Measurements from ENCODE around the gene CD8A. TPM values are rescaled to one million over a fixed set of nuclear protein-coding genes. Genes with fewer than 3 reads are reported as not detected.
"Not testable (repeated sequence)": the region's sequence is repeated elsewhere in the genome, so short reads cannot be mapped to it uniquely, and the experiment has no call there.

The CD8A gene
- total RNA-seq, 4 donors from 2014 or later = 0.49 to 1.9 (median 0.87) TPM

DNA sequence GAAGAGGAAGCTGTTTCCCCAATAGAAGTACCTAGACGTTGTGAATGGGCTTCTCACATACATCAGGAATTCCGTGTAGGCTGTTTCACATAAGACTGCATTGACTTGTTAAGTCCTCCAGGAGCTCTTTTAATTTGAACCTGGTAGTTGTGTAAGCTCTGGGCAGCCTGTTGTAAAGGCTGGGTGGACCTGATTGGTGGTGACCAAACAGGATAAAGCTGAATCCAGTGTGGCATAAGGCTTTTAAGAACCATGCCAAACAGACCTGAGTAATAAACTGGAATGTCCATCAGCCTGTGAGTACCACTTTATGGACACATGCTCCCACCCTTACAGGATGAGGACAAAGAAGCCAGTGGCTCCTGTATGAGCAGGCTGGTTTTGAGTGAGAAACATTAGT lies 46.6 kb downstream of the CD8A start:
- intact Hi-C loops (cut with DNase I; ENCODE audit: low total_unique reads) = no loop called here
- TF ChIP-seq, protein P1, sequence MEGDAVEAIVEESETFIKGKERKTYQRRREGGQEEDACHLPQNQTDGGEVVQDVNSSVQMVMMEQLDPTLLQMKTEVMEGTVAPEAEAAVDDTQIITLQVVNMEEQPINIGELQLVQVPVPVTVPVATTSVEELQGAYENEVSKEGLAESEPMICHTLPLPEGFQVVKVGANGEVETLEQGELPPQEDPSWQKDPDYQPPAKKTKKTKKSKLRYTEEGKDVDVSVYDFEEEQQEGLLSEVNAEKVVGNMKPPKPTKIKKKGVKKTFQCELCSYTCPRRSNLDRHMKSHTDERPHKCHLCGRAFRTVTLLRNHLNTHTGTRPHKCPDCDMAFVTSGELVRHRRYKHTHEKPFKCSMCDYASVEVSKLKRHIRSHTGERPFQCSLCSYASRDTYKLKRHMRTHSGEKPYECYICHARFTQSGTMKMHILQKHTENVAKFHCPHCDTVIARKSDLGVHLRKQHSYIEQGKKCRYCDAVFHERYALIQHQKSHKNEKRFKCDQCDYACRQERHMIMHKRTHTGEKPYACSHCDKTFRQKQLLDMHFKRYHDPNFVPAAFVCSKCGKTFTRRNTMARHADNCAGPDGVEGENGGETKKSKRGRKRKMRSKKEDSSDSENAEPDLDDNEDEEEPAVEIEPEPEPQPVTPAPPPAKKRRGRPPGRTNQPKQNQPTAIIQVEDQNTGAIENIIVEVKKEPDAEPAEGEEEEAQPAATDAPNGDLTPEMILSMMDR (IDR thresholded peaks at IDR 0.05) = no peak
- TF ChIP-seq POLR2A (IDR thresholded peaks at IDR 0.05) = no peak
- H3K4me3 ChIP-seq (ENCODE audit: low read depth, poor library complexity, severe bottlenecking) = no peak overlapping the region
- no peak for DNase-seq (ENCODE audit: low spot score in 2 of 2)
- WGBS, 2 donors = 76 to 87% methylated on average over 2 of the region's 2 CpGs

DNA sequence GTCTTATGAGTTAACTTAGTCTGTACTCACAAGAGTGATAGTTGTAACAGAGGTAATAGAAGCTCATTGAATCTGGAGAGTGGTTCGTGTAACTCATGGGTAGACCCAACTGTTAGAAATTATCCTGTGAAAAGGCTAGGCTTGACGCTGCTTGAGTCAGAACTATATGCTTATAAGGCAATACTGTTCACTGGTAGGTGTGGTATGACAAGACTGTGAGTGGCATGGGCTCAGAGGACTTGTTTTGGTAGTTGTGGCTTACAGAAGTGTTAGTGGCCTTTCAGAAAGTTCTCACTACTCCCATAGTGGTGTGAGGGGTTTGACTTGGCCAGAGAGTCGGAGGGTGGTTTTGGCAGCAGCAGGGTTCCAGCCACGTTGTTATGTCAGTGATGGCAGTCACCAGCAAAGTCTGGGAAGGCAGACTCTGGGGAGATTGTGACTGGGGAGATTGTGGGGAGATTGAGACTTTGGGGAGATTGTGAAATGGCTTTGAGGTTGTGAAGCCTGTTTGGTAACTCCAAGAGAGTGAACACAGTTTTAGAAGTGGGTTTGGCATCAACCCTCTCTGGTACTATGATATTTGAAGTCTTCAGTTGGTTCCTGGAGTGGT lies 48.7 kb downstream of the CD8A start:
- H3K4me3 ChIP-seq (ENCODE audit: low read depth, poor library complexity, severe bottlenecking); DNase-seq (ENCODE audit: low spot score in 2 of 2); intact Hi-C loops (cut with DNase I; ENCODE audit: low total_unique reads): not testable (repeated sequence)
- WGBS, 2 donors = 100% methylated on average over 1 of the region's 4 CpGs; no CpG with 5 or more reads in 1 of the 2 donors

DNA sequence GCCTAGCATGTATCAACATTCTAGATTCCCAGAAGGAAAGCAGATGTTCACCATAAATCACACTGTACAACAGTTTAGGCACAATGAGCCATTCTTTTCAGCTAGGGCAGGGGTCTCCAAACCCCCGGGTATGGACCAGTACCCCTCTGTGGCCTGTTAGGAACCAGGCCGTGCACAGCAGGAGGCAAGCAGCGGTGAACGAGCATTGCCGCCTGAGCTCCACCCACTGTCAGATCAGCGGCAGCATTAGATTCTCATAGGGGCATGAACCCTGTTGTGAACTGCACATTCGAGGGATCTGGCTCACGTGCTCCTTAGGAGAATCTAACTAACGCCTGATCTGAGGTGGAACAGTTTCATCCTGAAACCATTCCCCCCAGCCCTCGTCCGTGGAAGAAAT lies 50.8 kb downstream of the CD8A start:
- H3K4me3 ChIP-seq (ENCODE audit: low read depth, poor library complexity, severe bottlenecking); intact Hi-C loops (cut with DNase I; ENCODE audit: low total_unique reads); DNase-seq (ENCODE audit: low spot score in 2 of 2): not testable (repeated sequence)
- WGBS, 2 donors = no CpG with 5 or more reads among the region's 11 CpGs

GRCh38 chr2:86739485-86739884 lies 51.2 kb downstream of the CD8A start:
- H3K4me3 ChIP-seq (ENCODE audit: low read depth, poor library complexity, severe bottlenecking); DNase-seq (ENCODE audit: low spot score in 2 of 2); intact Hi-C loops (cut with DNase I; ENCODE audit: low total_unique reads): not testable (repeated sequence)

DNA sequence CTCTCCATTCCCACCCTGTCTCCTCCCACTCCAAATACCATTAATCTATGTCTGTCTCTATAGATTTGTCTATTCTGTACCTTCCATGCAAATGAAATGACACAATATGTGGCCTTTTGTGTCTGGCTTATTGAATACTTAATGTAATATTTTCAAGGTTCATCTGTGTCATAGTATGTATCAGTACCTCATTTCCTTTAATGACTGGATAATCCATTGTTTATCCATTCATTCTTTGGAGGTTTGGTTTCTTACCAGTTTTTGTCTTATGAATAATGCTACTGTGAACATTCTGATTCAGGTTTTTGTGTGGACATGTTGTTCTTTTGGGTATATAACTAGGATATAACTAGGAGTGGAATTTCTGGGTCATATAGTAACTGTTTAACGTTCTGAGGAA lies 55.8 kb downstream of the CD8A start:
- intact Hi-C loops (cut with DNase I; ENCODE audit: low total_unique reads); DNase-seq (ENCODE audit: low spot score in 2 of 2); H3K4me3 ChIP-seq (ENCODE audit: low read depth, poor library complexity, severe bottlenecking): not testable (repeated sequence)
- WGBS, 2 donors = no CpG with 5 or more reads among the region's 1 CpG

Other genes with a start within 250 kb of the CD8A start
- gene CHMP3, start 227.5 kb downstream of the CD8A start, total RNA-seq = 100 to 1,000 TPM in 2 of 4 donors, 10 to 100 TPM in 2; 88.2 to 110 (median 97.7) TPM
- gene RNF103, start 167.0 kb downstream of the CD8A start, total RNA-seq = 10 to 100 TPM; 31.3 to 46.6 (median 34.5) TPM
- gene RMND5A, start 70.6 kb downstream of the CD8A start, total RNA-seq = 10 to 100 TPM; 72.5 to 92.4 (median 85.8) TPM
- gene CD8B, start 71.0 kb upstream of the CD8A start, total RNA-seq = 1 to 10 TPM in 2 of 4 donors, under 1 TPM in 1, not detected in 1; 0.76 to 2.4 (median 1.2) TPM
- gene RGPD1, start 151.2 kb upstream of the CD8A start, total RNA-seq = 1 to 10 TPM in 1 of 4 donors, under 1 TPM in 2, not detected in 1; 0.19 to 1.1 (median 0.30) TPM
- 1 to 10 TPM in 2 of 4 donors, under 1 TPM in 2; 0.46 to 9.4 (median 1.3) TPM for gene PLGLB1, start 230.9 kb upstream of the CD8A start, total RNA-seq